Esophagus squamous epithelium (tissue), 4 donors: ENCODE data around the gene POLR3GL.
"Not testable (repeated sequence)": the region's sequence is repeated elsewhere in the genome, so short reads cannot be mapped to it uniquely, and the experiment has no call there.

Experiments used
- CTCF ChIP-seq, 6 experiments: fragments of 450-650 bp in 4 of 6; fragments of 200-600 bp in 2 of 6; sonication (generic) in 2 of 6; IDR thresholded peaks; one replicate each; pipeline ENCODE4 v1.5.1; 2016 to 2019; ENCODE audit warnings: antibody characterized with exemption in 6 of 6, mild to moderate bottlenecking in 4 of 6, moderate library complexity in 4 of 6
- POLR2A ChIP-seq, 4 donors: fragments of 450-650 bp; IDR thresholded peaks; one replicate each; pipeline ENCODE4 v1.6.1; 2017; ENCODE audit warnings: antibody characterized with exemption in 4 of 4, mild to moderate bottlenecking in 4 of 4, moderate library complexity in 3 of 4

GRCh38 chr1:146025787-146026495 is 61.5 kb downstream of the POLR3GL start:
- not testable (repeated sequence) for TF ChIP-seq CTCF, POLR2A (IDR thresholded peaks at IDR 0.05)
